Fibroblast of skin of scalp (primary cell): ENCODE data around the gene FITM1.

ENCODE experiments used
- DNase-seq: peaks from one replicate; pipeline ENCODE4 v3.0.0-alpha.2; 2013

FITM1 gene

DNA sequence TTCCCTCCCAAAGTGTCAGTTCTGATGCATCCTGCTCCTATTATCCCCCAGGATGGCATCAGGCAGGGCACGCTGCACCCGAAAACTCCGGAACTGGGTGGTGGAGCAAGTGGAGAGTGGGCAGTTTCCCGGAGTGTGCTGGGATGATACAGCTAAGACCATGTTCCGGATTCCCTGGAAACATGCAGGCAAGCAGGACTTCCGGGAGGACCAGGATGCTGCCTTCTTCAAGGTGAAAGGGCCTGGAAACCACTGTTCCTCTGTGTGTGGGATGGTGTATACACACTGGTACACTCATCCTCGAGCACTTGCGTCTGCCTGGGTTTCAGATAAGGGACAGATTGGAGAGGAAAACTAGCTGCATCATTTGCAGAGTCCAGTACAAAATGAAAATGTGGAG lies 31.6 kb downstream of the FITM1 start:
- no peak for DNase-seq

DNA sequence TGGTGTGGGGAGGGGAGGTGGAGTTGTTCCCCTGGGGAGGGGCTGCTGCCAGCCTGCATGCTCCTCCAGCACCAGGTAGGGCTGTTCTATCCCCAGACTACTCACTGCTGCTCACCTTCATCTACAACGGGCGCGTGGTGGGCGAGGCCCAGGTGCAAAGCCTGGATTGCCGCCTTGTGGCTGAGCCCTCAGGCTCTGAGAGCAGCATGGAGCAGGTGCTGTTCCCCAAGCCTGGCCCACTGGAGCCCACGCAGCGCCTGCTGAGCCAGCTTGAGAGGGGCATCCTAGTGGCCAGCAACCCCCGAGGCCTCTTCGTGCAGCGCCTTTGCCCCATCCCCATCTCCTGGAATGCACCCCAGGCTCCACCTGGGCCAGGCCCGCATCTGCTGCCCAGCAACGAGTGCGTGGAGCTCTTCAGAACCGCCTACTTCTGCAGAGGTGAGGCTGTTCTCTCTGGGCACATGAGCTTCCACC lies 34.1 kb downstream of the FITM1 start:
- DNase-seq = no peak

DNA sequence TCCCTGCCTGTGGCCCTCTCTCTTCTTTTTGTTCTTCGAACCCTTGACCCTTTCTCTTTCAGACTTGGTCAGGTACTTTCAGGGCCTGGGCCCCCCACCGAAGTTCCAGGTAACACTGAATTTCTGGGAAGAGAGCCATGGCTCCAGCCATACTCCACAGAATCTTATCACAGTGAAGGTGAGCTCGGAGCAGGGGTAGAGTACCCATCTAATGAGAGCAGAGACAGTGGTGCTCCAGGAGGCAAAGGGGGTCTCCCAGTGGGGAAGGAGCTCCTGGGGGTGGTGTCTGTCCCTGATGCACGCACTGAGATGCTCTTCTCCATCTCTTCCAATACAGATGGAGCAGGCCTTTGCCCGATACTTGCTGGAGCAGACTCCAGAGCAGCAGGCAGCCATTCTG lies 35.3 kb downstream of the FITM1 start:
- DNase-seq = no peak

DNA sequence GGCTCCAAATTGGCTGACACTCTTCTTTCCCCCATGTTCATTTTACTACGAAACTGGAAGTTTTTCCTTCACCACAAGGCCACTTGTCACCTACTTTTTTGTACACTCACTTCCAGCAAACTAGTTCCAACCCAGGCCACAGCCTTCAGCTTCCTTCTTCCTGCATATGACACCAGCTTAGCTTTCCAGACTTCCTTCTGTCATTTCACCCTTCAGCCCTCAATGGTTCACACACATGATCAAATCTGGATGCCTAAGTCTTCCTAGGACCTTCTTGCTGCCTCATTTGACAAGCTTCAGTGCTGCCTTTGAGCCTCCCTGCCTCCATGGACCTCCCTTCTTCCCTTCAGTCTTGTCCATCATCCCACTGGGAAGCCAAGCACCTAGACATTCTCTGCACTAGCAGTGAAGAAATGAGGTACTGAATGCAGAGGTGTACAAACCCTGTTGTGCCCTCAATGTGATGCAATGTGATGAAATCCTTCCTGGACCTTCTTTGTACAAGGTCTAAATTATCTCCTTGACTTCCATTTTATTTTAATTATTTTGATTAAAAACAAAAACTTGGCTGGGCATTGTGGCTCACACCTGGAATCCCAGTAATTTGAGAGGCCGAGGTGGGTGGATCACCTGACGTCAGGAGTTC lies 37.1 kb downstream of the FITM1 start:
- DNase-seq = no peak

DNA sequence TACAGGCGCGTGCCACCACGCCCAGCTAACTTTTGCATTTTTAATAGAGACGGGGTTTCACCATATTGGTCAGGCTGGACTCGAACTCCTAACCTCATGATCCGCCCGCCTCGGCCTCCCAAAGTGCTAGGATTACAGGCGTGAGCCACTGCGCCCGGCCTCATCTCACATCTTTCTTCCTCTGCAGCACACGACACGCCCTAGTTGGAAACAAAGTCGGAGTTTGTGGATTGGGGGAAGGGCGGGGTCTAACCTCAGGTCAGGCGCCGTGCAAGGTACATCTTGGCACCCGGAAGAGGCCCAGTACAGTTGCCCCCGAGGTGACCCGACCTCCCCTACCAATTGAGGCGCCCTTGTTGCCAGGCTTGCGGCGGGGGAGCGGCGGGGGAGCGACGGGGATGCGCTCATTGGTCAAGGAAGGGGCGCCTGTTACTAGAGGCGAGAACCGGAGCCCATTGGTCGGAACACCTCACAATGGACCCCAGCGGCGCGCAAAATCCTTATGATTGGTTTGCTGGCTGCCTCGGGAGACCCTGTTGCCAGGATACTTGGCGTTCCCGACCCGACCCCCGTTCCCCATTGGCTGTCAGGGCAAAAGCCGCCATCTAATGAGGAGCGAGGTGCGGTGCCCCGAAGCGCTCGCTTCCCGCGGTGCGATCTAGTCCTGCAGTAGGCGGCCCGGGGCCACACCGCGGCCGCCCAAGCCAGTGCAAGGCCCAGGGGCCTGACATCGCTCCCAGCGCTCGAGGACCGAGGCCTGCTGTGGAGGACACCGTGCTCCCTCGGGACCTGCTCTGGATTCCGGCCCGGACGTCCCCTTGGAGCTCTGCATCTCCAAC lies 41.2 kb downstream of the FITM1 start, which contains the start of gene REC8:
REC8 (plus strand) TSS at position 659 of the 839 bp plus-strand sequence. CDS start 473 bp downstream, outside the sequence.
- peak; percentile 71 for DNase-seq

DNA sequence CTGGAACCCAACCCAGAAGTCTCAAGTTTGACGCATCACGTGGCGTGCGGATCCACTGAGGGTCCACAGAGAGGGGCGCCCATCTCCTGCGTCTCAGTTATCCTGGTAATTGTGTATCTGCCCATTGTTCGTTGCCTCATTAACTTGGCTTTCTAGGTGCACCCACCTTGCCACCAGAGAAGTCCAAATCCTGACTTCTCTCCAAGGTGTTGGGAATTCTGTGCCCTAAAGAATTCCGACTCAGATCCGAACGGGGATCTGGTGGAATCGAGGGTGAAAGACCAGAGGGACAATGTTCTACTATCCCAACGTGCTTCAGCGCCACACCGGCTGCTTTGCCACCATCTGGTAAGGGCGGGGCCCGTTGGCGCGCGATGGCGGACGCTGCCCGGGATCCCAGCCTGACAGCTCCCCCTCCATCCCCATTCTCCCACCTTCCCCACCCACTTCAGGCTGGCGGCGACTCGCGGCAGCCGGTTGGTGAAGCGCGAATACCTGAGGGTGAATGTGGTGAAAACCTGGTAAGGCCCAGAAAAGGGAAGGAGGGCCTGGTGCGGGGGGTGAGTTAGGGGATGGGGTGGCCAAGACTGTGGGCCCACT lies 41.9 kb downstream of the FITM1 start:
- DNase-seq = no peak

DNA sequence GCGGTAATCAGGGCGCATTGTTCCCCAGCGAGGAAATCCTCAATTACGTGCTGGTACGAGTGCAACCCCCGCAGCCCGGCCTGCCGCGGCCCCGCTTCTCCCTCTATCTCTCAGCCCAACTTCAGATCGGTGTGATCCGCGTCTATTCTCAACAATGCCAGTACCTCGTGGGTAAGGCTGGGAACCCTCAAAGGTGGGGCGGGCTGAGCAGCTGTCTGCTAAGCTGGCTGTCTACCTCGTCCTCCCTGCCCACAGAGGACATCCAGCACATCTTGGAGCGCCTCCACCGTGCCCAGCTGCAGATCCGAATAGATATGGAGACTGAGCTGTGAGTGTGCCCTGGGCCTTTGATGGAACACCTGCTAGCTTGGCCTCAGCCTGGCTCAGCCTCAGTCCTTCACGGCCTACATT lies 42.4 kb downstream of the FITM1 start:
- no peak for DNase-seq

DNA sequence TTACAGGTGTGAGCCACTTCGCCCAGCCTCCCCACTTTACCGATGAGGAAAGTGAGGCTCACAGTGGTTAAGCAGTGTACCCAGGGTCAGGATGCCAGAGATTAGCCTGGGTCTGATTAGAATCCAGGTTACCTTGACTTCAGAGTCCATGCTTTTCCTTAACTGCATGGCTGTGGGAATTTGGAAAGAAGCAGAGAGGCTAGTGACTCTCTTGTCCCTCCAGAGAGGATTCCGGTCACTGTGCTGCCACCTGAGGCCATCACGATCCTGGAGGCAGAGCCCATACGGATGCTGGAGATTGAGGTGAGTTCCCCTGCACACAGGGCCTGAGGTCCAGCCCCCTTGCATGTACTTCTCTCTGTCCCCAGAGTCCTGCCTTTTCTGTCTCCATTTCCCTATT lies 46.1 kb downstream of the FITM1 start:
- DNase-seq = no peak

DNA sequence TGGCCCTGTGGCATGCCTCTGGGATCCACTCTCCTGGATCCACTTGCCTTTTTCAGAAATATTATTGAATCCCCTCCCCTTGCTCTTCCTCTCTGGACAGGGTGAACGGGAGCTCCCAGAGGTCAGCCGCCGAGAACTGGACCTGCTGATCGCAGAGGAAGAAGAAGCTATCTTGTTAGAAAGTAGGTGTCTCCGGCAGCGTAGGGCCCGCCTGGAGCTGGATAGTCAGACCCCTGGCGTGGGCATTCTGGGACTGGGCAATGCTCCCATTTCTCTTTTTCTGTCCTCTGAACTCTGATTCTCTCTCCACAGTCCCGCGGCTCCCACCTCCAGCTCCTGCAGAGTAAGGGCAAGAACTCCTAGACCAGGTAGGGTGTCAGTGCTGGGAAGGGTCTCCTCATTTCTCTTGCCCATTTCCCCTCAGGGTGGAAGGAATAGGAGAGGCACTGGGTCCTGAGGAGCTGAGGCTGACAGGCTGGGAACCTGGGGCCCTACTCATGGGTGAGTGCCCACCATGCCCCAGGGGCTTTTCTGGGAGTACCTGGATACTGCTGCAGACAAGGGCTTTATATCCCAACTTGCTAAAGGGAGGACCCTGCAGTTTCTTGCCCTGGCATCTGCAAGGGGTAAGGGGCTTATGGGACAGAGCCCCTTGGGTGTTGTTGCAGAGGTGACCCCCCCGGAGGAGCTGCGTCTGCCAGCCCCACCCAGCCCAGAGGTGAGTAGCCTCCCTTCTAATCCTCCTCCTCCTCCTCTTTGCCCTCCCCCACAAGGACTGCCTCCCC lies 46.8 kb downstream of the FITM1 start:
- no peak for DNase-seq

DNA sequence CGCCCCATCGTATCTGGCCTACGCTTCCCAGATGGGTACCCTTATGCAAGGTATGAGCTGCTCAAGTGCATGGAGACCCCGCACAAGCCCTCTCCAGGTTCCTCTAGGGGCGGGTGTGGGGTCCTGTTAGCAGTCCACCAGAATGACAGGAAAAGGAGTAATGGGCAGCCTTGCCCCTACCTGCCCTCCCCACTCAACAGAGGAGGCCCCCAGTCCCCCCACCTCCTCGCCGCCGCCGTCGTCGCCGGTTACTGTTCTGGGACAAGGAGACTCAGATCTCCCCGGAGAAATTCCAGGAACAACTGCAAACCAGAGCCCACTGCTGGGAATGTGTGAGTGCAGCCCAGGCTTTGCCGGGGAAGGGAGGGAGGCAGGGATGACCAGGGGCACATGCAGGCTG lies 47.4 kb downstream of the FITM1 start:
- no peak for DNase-seq

DNA sequence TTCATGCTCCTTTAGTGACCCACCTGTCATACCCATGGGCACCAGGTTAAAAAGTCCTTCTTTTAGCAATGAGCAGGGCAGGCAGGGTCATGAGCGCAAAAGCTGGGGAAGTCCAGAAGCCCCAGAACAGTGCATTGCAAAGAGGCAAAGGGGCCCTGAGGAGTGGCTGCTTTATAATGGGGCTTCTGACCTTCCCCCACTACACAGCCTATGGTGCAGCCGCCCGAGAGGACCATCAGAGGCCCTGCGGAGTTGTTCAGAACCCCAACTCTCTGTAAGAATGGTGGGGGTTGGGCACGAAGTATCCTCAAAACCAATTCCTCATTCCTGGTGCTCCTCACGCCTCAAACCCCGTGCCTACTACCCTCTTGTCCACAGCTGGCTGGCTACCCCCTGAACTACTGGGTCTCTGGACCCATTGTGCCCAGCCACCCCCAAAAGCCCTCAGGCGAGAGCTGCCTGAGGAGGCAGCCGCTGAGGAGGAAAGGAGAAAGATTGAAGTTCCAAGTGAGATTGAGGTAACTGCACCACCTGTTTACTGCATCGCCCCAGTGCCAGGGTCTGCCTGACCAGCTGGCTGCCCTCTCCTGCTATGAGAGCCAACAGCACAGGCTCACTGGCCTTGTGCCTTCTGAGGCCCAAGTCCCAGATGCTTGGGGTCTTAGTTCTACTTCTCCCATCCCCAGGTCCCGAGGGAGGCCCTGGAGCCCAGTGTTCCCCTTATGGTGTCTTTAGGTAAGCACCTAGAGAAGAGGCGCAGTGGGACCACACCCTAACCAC lies 48.1 kb downstream of the FITM1 start:
- no peak for DNase-seq

DNA sequence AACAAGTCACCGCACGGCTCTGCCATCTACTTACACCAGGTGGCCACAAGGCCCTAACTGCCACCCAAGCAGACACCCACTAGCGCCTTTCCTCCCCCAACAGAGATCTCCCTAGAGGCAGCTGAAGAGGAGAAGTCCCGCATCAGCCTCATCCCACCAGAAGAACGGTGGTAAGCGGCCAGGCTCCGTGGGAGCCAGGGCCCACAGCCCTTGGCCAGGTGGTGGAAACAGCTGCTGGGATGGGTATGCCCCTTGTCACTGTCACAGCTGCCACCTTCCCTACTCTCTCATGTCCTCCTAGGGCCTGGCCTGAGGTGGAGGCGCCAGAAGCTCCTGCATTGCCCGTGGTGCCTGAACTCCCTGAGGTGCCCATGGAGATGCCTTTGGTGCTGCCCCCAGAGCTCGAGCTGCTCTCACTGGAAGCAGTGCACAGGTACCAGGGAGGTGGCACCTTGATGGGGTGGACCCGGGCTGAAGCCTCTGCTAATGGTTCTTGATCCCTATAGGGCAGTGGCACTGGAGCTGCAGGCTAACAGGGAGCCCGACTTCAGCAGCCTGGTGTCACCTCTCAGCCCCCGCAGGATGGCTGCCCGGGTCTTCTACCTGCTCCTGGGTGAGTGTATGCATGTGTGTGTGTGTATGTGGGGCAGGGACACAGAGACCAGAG lies 49.0 kb downstream of the FITM1 start:
- no peak for DNase-seq

DNA sequence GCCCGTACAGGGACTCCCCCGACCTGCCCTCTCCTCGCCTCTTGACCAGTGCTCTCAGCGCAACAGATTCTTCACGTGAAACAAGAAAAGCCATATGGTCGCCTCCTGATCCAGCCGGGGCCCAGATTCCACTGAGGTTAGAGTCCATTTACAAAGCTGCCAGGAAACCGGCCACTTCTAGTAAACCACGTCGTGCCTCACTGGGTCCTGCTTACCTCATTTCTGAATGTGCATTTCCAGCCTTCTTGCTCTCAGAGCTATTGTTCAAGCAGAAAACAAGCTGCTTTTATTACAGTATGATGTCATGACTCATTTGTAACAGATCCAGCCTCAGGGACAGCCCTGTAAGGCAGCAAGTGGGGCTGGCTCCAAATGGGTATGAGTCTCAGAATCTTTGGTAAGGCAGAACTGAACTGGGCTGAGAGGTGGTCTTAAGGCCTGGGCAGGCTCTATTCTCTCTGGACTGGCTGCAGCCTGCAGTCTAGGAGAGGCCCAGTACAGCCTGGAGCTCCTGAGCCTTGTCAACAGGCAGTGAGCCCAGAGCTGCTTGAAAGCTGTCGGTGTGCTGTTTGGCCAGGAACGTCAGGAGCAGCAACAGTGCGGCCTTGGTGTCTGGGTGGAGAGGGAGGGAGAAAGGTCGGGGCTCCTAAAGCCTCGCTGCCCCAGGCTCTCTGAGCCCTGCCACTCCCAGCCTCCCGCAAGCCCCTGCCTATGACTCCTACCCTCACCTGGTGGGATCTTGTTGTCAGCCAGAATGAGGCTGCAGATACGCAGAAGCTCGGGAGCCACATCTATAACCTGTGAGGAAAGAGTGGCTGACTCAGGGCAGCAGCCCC lies 49.7 kb downstream of the FITM1 start:
- no peak for DNase-seq

DNA sequence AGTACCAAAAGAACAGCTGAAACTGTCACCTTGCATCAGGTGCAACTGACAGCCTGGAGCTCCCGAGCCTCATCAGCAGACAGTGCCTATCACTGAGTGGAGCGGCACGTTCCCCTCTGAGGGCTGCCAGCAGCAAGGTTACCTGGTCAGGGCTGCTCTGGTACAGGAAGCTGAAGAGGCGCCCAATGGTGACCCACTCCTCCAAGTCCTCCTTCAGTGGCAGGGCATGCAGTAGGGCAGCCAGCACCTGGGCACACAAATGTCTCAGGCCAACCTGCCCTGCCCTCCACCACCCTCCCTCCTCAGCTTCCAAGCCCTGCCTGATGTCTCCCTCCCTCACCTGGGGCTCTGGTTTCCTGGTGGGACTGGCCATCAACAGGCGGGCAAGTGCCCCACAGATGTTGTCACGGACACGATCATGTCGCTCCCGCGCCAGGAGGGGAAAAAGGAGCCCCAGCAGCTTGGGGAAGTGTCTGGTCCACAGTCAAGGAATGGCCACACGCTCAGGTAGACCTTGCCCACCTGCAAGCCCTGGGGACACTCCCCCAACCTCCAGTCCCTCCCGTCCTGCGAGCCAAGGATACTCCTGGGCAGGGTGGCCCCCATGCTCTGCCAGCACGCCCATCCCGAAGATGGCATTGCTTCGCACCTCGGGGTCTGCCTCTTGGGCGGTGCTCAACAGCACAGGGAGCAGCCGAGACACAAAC lies 51.1 kb downstream of the FITM1 start:
- no peak for DNase-seq
